Ishikawa (cell line): ENCODE results near the gene GCFC2.

ENCODE experiments used
- CEBPB ChIP-seq: IDR thresholded peaks from 2 replicates; pipeline ENCODE4 v1.6.1; 2012
- CREB1 ChIP-seq: IDR thresholded peaks from 2 replicates; pipeline ENCODE4 v1.6.1; 2012; ENCODE audit warnings: low read depth
- EGR1 ChIP-seq: IDR thresholded peaks from 2 replicates; pipeline ENCODE4 v1.6.1; 2012
- EP300 ChIP-seq: IDR thresholded peaks from 2 replicates; pipeline ENCODE4 v1.6.1; 2012; ENCODE audit warnings: borderline replicate concordance
- FOXM1 ChIP-seq: IDR thresholded peaks from 2 replicates; pipeline ENCODE4 v1.6.1; 2012; ENCODE audit warnings: low read depth, borderline replicate concordance
- MAX ChIP-seq: IDR thresholded peaks from 2 replicates; pipeline ENCODE4 v1.6.1; 2012
- NFIC ChIP-seq: IDR thresholded peaks from 2 replicates; pipeline ENCODE4 v1.6.1; 2012
- RAD21 ChIP-seq: IDR thresholded peaks from 2 replicates; pipeline ENCODE4 v1.6.1; 2012; ENCODE audit warnings: low read depth
- REST ChIP-seq: IDR thresholded peaks from 2 replicates; pipeline ENCODE4 v1.6.1; 2012; ENCODE audit warnings: low read depth, mild to moderate bottlenecking
- TAF1 ChIP-seq: IDR thresholded peaks from 2 replicates; pipeline ENCODE4 v1.6.1; 2012; ENCODE audit warnings: low read depth, mild to moderate bottlenecking
- TCF12 ChIP-seq: IDR thresholded peaks from 2 replicates; pipeline ENCODE4 v1.6.1; 2012; ENCODE audit warnings: low read depth
- TEAD4 ChIP-seq: IDR thresholded peaks from 2 replicates; pipeline ENCODE4 v1.6.1; 2012
- YY1 ChIP-seq: IDR thresholded peaks from 2 replicates; pipeline ENCODE4 v1.6.1; 2012; ENCODE audit warnings: low read depth

GRCh38 chr2:75737961-75738360, 27.2 kb upstream of the GCFC2 start:
- no peak for TF ChIP-seq EP300
- TF ChIP-seq MAX, result no peak
- TF ChIP-seq YY1, result no peak
- no peak for TF ChIP-seq RAD21
- TF ChIP-seq TAF1, result no peak
- TF ChIP-seq CREB1, result no peak
- no peak for TF ChIP-seq FOXM1
- no peak for TF ChIP-seq TCF12
- no peak for TF ChIP-seq CEBPB
- no peak for TF ChIP-seq REST
- no peak for TF ChIP-seq TEAD4
- no peak for TF ChIP-seq NFIC
- TF ChIP-seq EGR1, result no peak
